ENCODE measurements around the gene COG3.
"Not testable (repeated sequence)": the region's sequence is repeated elsewhere in the genome, so short reads cannot be mapped to it uniquely, and the experiment has no call there.

COG3 gene, protein sequence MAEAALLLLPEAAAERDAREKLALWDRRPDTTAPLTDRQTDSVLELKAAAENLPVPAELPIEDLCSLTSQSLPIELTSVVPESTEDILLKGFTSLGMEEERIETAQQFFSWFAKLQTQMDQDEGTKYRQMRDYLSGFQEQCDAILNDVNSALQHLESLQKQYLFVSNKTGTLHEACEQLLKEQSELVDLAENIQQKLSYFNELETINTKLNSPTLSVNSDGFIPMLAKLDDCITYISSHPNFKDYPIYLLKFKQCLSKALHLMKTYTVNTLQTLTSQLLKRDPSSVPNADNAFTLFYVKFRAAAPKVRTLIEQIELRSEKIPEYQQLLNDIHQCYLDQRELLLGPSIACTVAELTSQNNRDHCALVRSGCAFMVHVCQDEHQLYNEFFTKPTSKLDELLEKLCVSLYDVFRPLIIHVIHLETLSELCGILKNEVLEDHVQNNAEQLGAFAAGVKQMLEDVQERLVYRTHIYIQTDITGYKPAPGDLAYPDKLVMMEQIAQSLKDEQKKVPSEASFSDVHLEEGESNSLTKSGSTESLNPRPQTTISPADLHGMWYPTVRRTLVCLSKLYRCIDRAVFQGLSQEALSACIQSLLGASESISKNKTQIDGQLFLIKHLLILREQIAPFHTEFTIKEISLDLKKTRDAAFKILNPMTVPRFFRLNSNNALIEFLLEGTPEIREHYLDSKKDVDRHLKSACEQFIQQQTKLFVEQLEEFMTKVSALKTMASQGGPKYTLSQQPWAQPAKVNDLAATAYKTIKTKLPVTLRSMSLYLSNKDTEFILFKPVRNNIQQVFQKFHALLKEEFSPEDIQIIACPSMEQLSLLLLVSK

GRCh38 chr13:45464687-45465453, at the start of gene COG3:
Gene COG3, plus strand, starts transcription at chr13:45464939. Its CDS starts 98 bp downstream, at chr13:45465037.
- DNase-seq (ENCODE audit: low read depth) = peak; percentile 71

GRCh38 chr13:45415112-45415511, 49.6 kb upstream of the COG3 start:
- no peak for DNase-seq (ENCODE audit: low read depth)

- no peak for DNase-seq (ENCODE audit: low read depth)
These were observed 48.1 kb upstream of the COG3 start for GRCh38 chr13:45416516-45417128.

- DNase-seq (ENCODE audit: low read depth) = no peak
These were observed 46.8 kb upstream of the COG3 start, which contains the start of gene SLC25A30 for GRCh38 chr13:45417790-45418534. Gene SLC25A30, minus strand, starts transcription at chr13:45418373. Its CDS starts 6,948 bp downstream, at chr13:45411425.

GRCh38 chr13:45419389-45419788, 45.4 kb upstream of the COG3 start:
- not testable (repeated sequence) for DNase-seq (ENCODE audit: low read depth)

DNA sequence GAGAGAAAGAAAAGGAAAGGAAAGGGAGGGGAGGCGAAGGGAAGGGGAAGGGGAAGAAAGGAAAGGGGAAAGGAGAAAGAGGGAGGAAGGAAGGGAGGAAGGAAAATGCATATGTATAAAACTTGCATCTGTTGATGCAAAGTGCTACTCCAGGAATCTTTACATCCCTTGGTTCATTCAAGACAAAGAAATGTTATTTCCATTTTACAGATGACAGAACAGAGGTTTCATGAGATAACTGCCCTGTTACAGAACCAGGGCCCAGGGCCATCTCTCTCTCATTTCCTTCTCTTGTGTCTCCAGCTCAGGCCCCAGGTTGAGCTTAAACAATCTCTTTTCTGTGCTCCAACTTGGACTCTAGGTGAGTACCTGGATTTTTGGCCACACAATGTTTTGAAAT, 44.8 kb upstream of the COG3 start:
- no peak for DNase-seq (ENCODE audit: low read depth)

DNA sequence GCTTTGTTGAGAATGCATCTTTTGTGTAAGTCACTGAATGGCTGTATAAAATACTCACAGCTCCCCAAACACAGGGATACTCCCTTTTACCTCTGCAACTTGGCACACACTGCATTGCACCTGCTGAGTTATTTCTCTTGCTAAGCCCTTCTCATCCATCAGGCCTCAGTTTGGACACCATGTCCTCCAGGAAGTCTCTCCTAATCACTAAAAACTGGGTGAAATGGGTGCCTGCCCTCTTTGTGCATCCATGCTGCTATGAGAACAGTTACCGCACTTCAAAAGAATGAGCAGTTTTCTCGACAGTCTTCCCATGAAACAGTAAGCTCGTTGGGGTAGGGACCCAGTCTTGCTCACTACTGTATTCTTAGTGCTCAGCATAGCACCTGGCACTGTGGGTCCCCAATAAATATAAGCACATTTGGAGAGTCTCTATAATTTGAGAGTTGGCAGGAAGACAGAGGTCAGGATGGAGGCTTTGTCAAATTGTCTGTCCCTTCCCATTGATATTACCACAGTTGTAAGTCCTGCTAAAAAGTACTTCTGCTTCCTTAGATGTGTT, 41.9 kb upstream of the COG3 start:
- no peak for DNase-seq (ENCODE audit: low read depth)

DNA sequence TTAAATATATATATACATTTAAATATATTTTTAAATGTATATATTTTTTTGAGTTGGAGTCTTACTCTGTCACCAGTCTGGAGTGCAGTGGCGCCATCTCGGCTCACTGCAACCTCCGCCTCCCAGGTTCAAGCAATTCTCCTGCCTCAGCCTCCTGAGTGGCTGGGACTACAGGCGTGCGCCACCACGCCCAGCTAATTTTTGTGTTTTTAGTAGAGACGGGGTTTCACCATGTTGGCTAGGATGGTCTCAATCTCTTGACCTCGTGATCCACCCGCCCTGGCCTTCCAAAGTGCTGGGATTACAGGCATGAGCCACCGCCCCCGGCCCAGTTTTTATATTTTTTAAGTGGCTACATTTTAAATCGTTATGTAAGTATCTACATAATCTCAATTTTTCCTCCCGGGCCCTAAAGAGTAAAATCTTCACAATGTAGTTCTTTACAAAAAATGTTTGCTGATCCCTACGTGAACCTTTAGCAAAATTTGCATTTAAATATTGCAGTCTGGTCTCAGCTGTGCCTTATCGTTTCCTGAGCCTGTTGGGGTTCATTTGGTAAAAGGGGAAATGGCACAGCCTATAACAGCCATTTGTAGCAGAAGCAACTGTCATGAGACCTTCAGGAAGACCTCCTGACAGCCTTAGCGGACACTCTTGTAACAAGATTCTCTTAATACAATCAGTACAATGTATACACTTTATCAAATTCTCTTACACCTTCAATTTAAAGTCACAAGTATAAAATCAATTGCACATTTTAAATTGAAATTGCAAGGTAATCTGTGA, 38.5 kb upstream of the COG3 start:
- not testable (repeated sequence) for DNase-seq (ENCODE audit: low read depth)

DNA sequence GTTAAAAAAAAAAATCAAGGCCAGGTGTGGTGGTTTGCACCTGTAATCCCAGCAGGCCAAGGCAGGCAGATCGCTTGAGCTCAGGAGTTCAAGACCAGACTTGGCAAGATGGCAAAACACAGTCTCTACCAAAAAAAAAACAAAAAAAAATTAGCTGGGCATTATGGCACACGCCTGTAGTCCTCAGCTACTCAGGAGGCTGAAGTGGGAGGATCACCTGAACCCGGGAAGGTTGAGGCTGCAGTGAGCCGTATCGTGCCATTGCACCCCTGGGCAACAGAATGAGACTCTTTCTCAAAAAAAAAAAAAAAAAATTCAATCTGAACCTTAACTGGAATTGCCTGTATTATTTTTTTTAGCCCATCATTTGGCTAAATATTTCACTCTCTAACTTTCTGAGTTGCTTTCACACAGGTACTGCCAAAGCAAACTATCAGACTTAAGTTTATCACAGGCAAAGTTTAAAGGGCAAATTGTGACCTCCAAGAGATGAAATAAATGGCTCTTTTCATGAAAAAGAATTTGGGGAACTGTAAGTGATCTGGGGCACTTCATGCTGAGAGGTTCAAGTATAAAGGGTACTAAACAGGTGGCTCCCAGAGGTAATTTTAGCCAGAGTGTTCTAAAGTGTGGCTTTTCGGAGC, 31.9 kb upstream of the COG3 start:
- no peak for DNase-seq (ENCODE audit: low read depth)

- no peak for DNase-seq (ENCODE audit: low read depth)
These were observed 31.4 kb upstream of the COG3 start for GRCh38 chr13:45433381-45433790.

- no peak for DNase-seq (ENCODE audit: low read depth)
These were observed 30.0 kb upstream of the COG3 start for GRCh38 chr13:45434556-45435371.

- DNase-seq (ENCODE audit: low read depth) = no peak
These were observed 28.4 kb upstream of the COG3 start for GRCh38 chr13:45436332-45436731.

GRCh38 chr13:45436953-45437352, 27.8 kb upstream of the COG3 start:
- DNase-seq (ENCODE audit: low read depth) = no peak

- DNase-seq (ENCODE audit: low read depth) = no peak
These were observed 26.8 kb upstream of the COG3 start for GRCh38 chr13:45437947-45438346.

DNA sequence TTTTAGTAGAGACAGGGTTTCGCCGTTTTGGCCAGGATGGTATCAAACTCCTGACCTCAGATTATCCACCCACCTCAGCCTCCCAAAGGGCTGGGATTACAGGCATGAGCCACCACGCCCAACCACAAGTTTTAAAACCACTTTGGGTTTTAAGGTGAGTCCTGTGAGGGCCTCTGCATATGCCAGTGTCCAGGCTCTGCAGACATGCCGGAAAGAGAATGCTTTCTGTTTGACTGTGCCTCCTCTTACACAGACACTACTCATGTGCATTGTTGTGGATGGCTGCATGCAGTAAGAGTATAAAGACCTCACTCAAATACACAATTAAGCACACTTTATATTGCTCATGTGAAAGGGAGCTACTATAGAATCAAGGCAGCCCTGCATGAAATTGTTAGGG, 25.7 kb upstream of the COG3 start:
- no peak for DNase-seq (ENCODE audit: low read depth)

GRCh38 chr13:45439781-45440462, 24.8 kb upstream of the COG3 start:
- no peak for DNase-seq (ENCODE audit: low read depth)

DNA sequence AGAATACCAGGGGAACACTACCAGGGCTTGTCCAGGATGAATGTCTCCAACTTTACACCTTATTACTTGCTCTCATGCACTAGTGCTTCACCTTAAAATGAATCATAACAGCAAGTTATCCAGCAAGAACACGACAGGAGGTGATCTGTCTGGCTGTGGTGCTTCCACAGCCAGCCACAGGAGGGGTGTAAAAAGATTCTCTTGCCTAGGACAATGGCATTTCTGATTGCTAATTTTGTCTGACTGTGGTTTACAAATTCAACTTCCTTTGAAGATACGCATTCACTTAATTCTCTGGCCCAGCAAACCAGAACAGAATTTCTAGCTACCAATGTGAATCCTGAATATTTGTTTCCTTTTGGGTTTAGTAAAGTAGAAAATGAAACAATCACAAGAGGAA, 23.1 kb upstream of the COG3 start:
- no peak for DNase-seq (ENCODE audit: low read depth)

GRCh38 chr13:45445053-45445452, 19.7 kb upstream of the COG3 start:
- DNase-seq (ENCODE audit: low read depth) = no peak
